Colonic mucosa (tissue), 4 donors: ENCODE measurements around the gene NOC3L. TPM values are rescaled to one million over a fixed set of nuclear protein-coding genes. Genes with fewer than 3 reads are reported as not detected.

Experiments
- DNase-seq: peaks from one replicate; pipeline ENCODE4 v3.0.0-alpha.2; 2020
- H3K27ac ChIP-seq: fragments of 200-600 bp; one replicate; pipeline ENCODE4 v1.8.0; 2021
- H3K27me3 ChIP-seq: fragments of 200-600 bp; one replicate; pipeline ENCODE4 v1.8.0; 2021
- H3K36me3 ChIP-seq: fragments of 200-600 bp; one replicate; pipeline ENCODE4 v1.8.0; 2021
- H3K4me1 ChIP-seq: fragments of 200-600 bp; one replicate; pipeline ENCODE4 v1.8.0; 2021; ENCODE audit warnings: mild to moderate bottlenecking
- H3K4me3 ChIP-seq: fragments of 200-600 bp; one replicate; pipeline ENCODE4 v1.8.0; 2021
- H3K9ac ChIP-seq, 2 donors: one replicate each; pipeline ENCODE4 v1.7.0; 2013; ENCODE audit warnings: control low read depth in 2 of 2, low read depth in 2 of 2, low read length in 2 of 2
- H3K9me3 ChIP-seq: fragments of 200-600 bp; one replicate; pipeline ENCODE4 v1.8.0; 2021
- intact Hi-C: fragments of 100-400 bp; cut with DNase I; formaldehyde crosslinking; loops from one replicate; pipeline ENCODE4 v1.14.1; 2022
- total RNA-seq, 2 donors: library from RNA; stranded (reverse); fragmentation: NEBNext Ultra II Directional in 1 of 2; extraction: Animal tissue kit (Norgen Biotek cat#: 25700) in 1 of 2; gene quantifications; one replicate each; pipeline ENCODE4 v1.2.1, GENCODE V29; 2021
- TF ChIP-seq, protein P1 (sequence below): fragments of 200-600 bp; IDR thresholded peaks from one replicate; pipeline ENCODE4 v1.8.0; 2022; ENCODE audit warnings: antibody characterized with exemption, mild to moderate bottlenecking
- donor health status: healthy.
- donor health status: DM: no; HTN: no; CAD: no.
- donor health status: DM: no; HTN: no; CAD: no.

Gene NOC3L
- total RNA-seq, 2 donors from 2014 or later = 7.9 to 10.3 TPM

DNA sequence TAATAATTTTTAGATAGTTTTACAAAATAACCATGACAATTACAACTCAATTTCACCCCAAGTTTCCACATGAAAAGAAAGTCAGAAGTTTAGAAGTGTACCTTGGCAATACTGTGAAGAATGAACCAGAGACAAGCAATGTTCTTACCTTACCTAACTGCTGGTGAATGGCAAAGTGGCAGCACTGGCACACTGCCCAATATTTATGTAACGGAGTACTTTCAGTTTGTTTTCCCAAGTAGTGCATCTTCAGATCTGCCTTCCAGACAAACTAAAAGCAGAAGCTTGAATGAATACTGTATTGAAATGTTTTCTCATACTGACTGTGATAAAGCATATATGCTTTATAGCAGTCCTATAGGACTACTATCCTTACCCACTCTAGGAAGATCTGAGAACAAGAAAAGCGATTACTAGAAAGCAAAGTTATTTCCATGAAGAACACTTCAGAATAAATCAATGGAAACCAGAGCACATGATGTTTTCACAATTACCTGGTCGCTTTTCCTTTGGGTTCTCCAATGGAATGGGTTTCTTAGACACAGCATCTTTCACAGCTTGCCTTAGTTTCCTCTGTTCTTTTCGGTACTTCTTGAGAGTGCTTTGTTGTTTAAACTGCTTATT lies 1.5 kb downstream of the NOC3L start:
- TF ChIP-seq, protein P1, sequence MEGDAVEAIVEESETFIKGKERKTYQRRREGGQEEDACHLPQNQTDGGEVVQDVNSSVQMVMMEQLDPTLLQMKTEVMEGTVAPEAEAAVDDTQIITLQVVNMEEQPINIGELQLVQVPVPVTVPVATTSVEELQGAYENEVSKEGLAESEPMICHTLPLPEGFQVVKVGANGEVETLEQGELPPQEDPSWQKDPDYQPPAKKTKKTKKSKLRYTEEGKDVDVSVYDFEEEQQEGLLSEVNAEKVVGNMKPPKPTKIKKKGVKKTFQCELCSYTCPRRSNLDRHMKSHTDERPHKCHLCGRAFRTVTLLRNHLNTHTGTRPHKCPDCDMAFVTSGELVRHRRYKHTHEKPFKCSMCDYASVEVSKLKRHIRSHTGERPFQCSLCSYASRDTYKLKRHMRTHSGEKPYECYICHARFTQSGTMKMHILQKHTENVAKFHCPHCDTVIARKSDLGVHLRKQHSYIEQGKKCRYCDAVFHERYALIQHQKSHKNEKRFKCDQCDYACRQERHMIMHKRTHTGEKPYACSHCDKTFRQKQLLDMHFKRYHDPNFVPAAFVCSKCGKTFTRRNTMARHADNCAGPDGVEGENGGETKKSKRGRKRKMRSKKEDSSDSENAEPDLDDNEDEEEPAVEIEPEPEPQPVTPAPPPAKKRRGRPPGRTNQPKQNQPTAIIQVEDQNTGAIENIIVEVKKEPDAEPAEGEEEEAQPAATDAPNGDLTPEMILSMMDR = no peak
- intact Hi-C loops = no loop called here
- no peak for DNase-seq
- peaks cover 3% of the 10 kb centered on the region for H3K4me1 ChIP-seq
- no peaks in the 10 kb centered on the region for H3K36me3 ChIP-seq
- no peak overlapping the region for H3K4me3 ChIP-seq
- H3K27ac ChIP-seq = no peak overlapping the region
- H3K27me3 ChIP-seq = no peaks in the 10 kb centered on the region
- no peak overlapping the region for H3K9ac ChIP-seq
- no peaks in the 10 kb centered on the region for H3K9me3 ChIP-seq

DNA sequence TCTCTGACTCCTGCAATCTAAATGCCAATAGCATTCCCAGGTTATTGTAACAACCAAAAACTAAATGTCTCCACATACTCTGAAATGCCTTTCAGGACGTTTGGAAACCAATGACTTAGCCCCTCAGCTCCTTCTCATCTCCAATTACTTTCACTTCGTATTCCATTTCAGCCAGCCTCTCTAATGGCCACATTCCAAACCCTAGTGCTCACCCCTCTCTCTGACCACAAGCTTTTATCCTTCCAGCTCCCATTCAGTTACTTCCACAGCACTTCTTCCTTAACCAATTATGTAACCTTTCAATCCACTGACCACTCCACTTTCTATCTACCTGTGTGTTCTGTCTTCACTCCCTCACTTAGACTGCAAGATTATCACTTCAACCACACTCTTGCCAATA lies 4.3 kb downstream of the NOC3L start:
- no peaks in the 10 kb centered on the region for H3K27me3 ChIP-seq
- no peak for DNase-seq

DNA sequence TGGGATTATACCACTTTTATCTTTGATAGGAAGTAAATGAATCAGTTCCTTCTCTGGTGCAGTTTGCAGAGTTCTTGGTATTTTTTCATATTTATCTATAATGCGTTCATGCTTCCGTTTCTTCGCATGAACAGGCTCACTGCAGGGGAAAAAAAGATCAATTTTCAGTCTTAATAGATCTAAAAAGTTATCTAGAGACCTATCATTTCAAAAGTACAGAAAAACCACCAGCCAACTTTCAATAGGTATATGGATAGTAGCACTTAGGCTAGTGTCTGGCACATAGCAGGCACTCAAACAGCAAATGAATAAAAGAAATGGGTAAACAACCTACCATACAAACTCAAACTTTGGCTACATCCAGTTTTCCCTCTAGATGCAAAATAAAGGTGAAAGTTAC lies 5.5 kb downstream of the NOC3L start:
- no peak overlapping the region for H3K9ac ChIP-seq
- H3K27me3 ChIP-seq = no peaks in the 10 kb centered on the region
- DNase-seq = no peak
- H3K36me3 ChIP-seq = no peaks in the 10 kb centered on the region
- H3K27ac ChIP-seq = no peak overlapping the region
- intact Hi-C loops = no loop called here
- H3K4me1 ChIP-seq = peaks cover 3% of the 10 kb centered on the region
- no peaks in the 10 kb centered on the region for H3K9me3 ChIP-seq
- no peak overlapping the region for H3K4me3 ChIP-seq
- TF ChIP-seq, protein P1 = no peak

More for the DNA sequence above, 4.3 kb downstream of the NOC3L start:
- Histone ChIP-seq H3K4me1 (peaks cover 3% of the 10 kb centered on the region), H3K9ac (no peak overlapping the region), H3K36me3 (no peaks in the 10 kb centered on the region), H3K27ac (no peak overlapping the region), H3K9me3 (no peaks in the 10 kb centered on the region), H3K4me3 (no peak overlapping the region)
- TF ChIP-seq, protein P1 = no peak
- intact Hi-C loops = no loop called here

DNA sequence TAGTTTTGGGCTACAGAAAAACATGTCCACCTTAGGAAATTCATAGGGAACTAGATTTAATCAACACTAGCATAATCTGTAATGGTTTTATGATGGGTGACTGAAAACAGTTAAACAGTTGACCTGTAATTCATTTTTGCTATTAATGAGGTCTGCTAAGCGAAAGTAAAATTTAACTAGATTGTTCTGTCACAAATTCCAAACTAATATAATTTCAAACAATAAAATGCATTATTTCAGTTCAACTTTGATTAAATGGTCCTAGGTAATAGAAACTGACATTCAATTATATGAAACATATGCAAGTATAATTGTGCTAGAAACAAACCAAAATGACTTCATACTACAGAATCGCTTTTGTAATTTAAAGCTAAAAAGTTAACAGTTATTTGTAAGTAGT lies 6.9 kb downstream of the NOC3L start:
- TF ChIP-seq, protein P1 = no peak
- no peaks in the 10 kb centered on the region for H3K27me3 ChIP-seq
- no peak for DNase-seq
- no peak overlapping the region for H3K9ac ChIP-seq
- intact Hi-C loops = no loop called here
- no peak overlapping the region for H3K27ac ChIP-seq
- no peaks in the 10 kb centered on the region for H3K36me3 ChIP-seq
- H3K9me3 ChIP-seq = no peaks in the 10 kb centered on the region
- H3K4me3 ChIP-seq = no peak overlapping the region
- no peaks in the 10 kb centered on the region for H3K4me1 ChIP-seq

DNA sequence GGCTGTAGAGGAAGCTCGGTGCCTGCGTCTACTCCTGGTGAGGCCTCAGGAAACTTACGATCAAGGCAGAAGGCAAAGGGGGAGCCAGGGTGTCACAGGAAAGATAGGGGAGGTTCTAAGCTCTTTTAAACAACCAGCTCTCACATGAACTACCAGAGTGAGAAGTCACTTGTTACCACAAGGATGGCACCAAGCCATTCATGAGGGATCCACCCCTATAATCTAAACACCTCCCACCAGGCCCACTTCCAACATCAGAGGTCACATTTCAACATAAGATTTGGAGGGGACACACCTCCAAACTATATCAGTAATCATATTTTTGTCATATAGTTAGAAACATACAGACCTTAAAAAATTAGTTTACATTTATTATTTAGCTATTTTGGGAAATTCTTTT lies 9.4 kb downstream of the NOC3L start:
- no peak overlapping the region for H3K9ac ChIP-seq
- no peaks in the 10 kb centered on the region for H3K4me1 ChIP-seq
- no peak overlapping the region for H3K27ac ChIP-seq
- TF ChIP-seq, protein P1 = no peak
- no peak overlapping the region for H3K4me3 ChIP-seq
- DNase-seq = no peak
- intact Hi-C loops = no loop called here
- H3K36me3 ChIP-seq = no peaks in the 10 kb centered on the region
- H3K9me3 ChIP-seq = no peaks in the 10 kb centered on the region
- H3K27me3 ChIP-seq = no peaks in the 10 kb centered on the region
